GM19324 (cell line): ENCODE measurements around the gene FAR2.
A peak's percentile ranks its signal among the peaks of the same experiment; 100 is the strongest.
"Not testable (repeated sequence)": the region's sequence is repeated elsewhere in the genome, so short reads cannot be mapped to it uniquely, and the experiment has no call there.

Experiments
- ATAC-seq: cut with Tn5 transposase; IDR thresholded peaks from one replicate; pipeline ENCODE4 v1.9.1; 2021; ENCODE audit warnings: mild to moderate bottlenecking, moderate library complexity; ENCODE audit not compliant: unreplicated experiment, low FRiP score

The FAR2 gene

DNA sequence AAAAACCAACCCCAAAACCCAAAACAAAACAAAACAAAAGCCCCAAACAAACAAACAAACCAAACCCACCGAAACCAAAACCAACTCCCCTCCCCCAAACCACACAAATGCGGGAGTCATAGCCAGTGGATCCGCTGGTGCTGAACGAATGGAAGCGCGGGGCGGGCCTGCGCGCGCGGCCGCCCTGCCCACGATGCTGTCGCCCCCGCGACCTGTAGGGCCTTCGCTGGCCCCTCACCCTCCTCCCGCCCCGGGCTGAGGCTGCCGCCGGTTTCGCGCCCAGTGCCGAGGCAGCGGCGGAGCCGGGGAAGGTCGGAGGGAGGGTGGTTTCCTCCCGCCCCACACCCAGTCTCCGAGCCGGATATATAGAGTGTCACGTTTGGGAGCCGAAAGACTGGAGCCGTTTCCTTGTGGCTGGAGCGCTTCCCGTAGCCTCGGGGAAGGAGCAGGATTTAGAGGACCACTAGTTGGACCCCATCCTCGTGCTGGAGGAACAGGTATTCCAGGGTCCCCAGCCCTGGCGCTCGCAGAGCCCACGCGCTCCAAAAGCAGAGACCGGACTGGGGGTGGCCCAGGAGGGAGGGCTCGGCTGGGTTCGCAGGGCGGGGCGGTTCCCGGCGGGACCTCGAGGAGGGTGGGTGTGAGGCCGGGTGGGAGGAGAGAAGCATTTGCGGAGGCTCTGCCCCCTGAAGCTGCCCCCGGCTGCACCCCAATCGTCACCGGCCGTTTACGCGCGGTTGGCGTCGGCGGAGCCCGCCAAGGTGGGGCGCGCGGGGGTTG is at the start of gene FAR2:
Gene FAR2 (plus strand): TSS at position 368 of the 780 bp plus-strand sequence. CDS start 121,172 bp downstream, outside the sequence.
- peak; percentile 70 for ATAC-seq

- no peak for ATAC-seq
Observed at GRCh38 chr12:29102741-29103140, 46.3 kb upstream of the FAR2 start.

DNA sequence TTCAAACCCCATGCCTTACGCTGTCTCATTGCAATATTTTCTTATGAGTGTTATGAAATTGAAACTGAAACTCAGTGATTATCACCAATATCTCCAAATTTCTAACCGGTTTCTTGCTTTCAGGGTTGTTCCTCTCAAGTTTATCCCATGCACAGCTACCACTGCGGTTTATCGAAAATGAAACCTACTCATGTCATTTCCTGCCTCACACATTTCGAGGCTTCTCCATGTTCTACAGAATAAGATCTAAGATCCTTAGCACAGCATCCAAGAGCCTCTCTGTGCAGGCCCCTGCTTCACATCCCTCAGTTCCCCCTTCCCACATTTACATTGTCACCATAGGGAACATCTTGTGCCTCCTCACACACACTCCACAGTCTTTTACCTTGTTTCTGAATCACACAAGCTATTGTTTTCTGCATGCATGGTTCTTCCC is 45.5 kb upstream of the FAR2 start:
- peak; percentile 97 for ATAC-seq

DNA sequence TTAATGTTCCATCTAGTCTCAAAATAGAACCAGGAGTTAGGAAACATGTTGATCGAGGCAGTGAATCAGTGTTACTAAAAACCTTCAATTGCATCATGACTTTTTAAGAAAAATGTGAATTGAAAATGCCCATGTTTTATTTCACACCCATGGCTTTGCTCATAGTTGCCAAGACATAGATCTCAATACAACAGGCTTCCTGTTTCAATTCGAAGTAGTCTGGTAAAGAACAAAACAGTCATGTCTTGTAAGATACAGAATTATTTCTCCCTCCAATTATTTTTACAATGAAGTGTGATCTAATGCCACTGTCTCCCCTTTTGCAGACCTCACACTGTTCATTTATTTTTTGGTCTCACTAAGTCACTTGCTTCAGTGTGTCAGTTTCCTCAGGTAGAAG is 44.6 kb upstream of the FAR2 start:
- ATAC-seq = no peak

GRCh38 chr12:29110506-29111442 is 38.3 kb upstream of the FAR2 start:
- ATAC-seq = no peak

- no peak for ATAC-seq
Observed at GRCh38 chr12:29113101-29113500, 36.0 kb upstream of the FAR2 start.

DNA sequence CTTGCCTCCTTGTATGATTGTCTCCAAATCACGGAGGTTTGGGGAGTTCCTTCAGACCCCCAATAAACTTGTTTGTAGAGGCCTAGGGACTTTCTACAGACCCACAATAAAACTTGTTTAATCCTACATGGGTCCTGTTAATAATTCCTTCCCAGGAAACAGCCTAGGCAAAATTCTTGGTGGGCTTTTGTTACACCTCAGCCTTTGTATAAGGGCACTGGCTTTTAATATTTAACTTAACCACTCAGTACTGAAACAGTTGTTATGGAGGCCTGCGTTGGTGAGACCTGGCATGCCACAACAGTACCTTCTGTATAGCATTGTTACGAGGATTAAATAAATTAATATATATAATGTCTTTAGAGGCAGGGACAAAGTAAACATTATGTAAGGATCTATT is 32.7 kb upstream of the FAR2 start:
- ATAC-seq = no peak

DNA sequence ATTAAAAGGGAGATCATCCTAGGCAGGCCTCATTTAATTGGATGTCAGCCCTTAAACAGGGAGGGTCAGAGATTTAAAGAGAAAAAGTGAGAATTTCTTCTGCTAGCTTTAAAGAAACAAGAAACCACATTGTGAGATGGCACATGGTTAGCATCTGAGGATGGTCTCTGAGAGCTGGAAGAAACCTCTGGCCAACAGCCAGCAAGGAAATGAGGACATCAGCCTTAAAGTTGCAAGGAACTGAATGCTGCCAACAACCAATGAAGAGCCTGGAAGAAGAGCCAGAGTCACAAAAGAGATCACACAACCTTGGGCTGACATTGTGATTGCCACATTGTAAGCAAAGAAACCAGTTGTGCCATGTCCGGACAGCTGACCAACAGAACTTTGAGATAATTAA is 17.5 kb upstream of the FAR2 start:
- no peak for ATAC-seq

GRCh38 chr12:29132316-29132715 is 16.8 kb upstream of the FAR2 start:
- no peak for ATAC-seq

- no peak for ATAC-seq
Observed at GRCh38 chr12:29133181-29133580, 15.9 kb upstream of the FAR2 start.

DNA sequence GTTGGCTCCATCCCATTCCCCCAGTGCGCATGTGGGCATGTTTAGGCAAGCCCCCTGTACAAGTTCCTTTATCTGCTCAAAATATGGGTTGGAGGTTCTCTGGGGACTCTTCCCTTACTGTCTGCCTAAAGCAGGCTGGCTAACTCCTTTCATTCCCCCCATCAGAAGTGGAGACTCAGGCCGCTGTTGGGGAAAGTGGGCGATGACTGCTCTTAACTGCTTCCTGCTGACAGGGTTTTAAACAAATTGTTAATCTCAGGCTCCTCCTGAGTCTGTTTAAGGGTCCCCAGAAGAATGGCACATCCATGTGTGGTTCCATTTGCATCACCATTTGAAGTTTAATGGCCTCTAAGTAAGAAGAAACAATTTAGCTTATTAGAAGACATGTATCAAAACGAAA is 15.4 kb upstream of the FAR2 start:
- no peak for ATAC-seq

- not testable (repeated sequence) for ATAC-seq
Observed at GRCh38 chr12:29138256-29138655, 10.8 kb upstream of the FAR2 start.

- not testable (repeated sequence) for ATAC-seq
Observed at GRCh38 chr12:29138855-29139254, 10.2 kb upstream of the FAR2 start.

DNA sequence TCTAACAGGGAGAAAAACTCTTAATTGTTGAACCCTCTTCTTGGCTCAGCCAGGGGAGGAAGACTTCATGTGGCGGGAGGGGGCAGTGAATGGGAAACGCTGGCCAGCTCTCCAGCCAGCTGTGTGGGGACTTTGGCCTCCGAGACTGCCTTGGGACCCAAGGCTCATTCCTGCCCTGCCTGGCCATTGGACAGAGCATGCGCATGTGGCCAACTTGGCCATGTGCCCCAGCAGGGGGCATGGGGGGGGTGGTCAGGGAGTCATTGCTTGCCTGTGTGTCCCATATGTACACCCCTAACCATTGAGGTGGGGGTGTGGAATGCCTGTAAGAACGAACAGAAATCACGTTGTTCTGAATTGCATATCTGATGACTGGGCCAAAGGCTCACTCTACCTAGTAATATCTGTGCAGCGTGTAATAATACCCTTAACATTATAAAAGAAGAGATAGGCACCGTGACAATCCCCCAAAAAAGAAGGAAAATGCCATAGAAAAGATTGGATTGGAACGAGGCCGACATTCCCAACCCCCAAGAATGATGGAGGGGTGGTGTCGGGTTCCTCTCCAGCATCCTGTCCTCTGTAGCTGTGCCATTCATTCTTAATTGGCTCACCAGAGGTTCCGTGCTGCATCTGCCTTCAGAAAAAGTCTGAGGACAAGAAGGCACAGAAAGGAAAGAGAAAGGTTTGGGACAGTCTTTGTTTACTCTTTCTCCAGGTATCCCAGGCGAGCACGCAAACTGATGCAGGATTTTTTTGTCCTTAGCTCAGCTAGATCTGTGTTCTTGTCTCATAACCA is 3.5 kb upstream of the FAR2 start:
- ATAC-seq = no peak

GRCh38 chr12:29146196-29146595 is 2.9 kb upstream of the FAR2 start:
- ATAC-seq = no peak

DNA sequence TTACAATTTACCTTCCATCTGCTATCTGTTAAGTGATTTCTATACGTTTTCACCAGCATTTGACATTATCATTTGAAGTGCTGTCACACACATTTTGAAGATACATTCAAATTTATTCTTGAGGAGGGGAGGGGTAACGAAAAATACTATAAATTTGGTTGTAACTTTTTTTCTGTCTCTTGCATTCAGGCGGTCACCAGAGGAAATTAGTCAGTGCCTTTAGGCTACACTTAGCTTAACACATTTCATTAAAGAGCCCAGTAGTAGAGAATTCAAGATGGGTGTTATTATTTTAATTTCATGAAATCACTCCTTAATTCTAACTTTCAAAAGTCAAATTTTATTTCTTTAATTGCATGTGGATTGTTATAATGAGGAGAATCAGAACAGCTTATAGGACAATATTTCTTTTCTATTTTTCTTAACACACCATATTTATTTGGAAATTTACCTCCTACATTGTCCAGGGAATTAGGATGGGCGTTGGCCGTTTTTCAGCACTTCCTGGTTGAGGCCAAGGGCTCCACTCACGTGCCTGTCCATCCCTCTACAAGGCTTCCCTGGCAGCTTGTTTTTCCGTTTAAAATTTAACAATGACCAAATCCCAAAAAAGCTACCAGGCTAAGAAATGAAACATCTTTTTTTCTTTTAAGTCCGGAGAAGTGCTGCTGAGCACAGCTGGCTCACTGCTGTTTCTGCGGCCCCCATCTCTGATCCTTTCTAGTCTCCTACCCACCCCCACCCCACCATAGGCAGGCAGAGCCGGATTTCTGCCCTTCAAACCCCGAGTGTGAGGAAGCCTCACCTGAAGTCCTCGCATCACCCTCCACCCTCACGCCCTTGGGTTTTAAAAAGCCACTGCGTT is 1.1 kb upstream of the FAR2 start:
- ATAC-seq = peak; percentile 6

DNA sequence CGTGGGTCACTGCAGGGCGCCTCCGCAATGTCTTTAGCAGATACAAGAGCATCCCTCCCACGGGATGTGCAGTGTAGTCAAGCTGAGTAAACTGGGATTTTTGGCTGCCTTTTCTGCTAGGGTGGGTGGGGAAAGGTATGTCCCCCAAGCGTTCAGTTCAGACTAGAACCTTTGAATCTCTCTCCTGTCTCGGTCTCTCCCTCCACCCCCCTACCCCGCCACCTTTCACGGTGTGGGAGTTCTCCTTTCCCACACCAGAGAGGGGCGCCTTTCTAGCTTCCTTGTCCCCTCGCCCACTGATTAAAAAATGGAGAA is 525 bp upstream of the FAR2 start:
- ATAC-seq = peak; percentile 9

- ATAC-seq = peak; percentile 21
Observed at GRCh38 chr12:29149691-29150281, 708 bp downstream of the FAR2 start.

DNA sequence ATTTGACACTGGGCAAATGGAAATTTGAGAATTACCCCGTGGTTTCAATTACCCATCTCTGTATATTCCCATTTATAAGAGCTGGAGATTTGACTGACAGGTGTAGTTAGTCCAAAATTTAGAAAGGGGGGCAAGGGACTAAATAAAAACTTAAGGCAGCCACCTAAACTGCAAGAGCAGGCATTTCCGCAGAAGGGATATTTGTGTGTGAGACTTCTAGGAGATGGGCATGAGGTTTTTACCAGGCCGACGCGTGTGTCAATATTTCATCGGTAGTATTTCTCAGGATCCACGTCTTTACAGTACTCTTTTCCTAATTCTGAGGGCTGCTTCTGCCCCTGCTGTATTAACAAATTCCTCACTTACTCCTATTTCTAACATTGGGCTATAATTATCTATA is 1.4 kb downstream of the FAR2 start:
- ATAC-seq = no peak
